ENCODE measurements around the gene HEBP2.

DNA sequence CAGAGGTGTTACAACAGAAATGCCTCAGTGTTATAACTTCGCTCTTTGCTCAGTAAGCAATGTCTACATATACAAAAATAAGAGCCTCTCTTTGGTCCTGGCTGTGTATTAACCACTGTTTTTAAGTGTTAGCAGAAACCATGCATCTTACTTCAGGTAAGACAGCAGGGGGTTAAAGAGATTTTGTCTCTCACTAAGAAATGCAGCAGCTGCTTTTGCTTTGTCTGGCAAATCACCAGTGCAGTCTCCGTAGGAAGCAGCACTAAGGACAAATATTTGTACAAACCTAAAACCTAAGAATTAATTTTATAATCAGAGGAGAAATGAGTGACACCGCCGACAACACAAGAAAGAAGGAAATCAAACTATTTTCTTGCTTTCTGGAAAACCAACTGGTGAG is 25.6 kb upstream of the HEBP2 start:
- TF ChIP-seq, protein P1, sequence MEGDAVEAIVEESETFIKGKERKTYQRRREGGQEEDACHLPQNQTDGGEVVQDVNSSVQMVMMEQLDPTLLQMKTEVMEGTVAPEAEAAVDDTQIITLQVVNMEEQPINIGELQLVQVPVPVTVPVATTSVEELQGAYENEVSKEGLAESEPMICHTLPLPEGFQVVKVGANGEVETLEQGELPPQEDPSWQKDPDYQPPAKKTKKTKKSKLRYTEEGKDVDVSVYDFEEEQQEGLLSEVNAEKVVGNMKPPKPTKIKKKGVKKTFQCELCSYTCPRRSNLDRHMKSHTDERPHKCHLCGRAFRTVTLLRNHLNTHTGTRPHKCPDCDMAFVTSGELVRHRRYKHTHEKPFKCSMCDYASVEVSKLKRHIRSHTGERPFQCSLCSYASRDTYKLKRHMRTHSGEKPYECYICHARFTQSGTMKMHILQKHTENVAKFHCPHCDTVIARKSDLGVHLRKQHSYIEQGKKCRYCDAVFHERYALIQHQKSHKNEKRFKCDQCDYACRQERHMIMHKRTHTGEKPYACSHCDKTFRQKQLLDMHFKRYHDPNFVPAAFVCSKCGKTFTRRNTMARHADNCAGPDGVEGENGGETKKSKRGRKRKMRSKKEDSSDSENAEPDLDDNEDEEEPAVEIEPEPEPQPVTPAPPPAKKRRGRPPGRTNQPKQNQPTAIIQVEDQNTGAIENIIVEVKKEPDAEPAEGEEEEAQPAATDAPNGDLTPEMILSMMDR (IDR thresholded peaks at IDR 0.05; ENCODE audit: borderline replicate concordance, extremely low read depth, low read length, poor library complexity, severe bottlenecking) = no peak
- TF ChIP-seq EZH2 (IDR thresholded peaks at IDR 0.05; ENCODE audit: borderline replicate concordance, low read depth, low read length, severe bottlenecking) = no peak

Measured in DND-41 (cell line).